ENCODE data around the gene MACROD1. TPM values are rescaled to one million over a fixed set of nuclear protein-coding genes. Genes with fewer than 3 reads are reported as not detected.

MACROD1 gene
- total and polyA plus RNA-seq, 12 donors = 77.6 to 497 (median 115) TPM

- intact Hi-C loops (cut with DNase I) = loop anchor here in 9 of 10 donors (1.0 to 10.0 kb wide), 10 partner anchors 148 to 384 kb away; partner anchors contain the start of genes MARK2 (in 2 of the 9) and ZFTA (in 2 of the 9)
- peak overlapping the region in 8 of 10 donors; percentile 7 to 83 (median 79) for H3K27ac ChIP-seq
- peaks cover 0 to 6% (median 0%) of the 10 kb centered on the region in 9 donors for H3K36me3 ChIP-seq
- H3K27me3 ChIP-seq = no peaks in the 10 kb centered on the region
- H3K4me1 ChIP-seq = peaks cover 8 to 60% (median 34%) of the 10 kb centered on the region in 9 donors
- H3K9me3 ChIP-seq = no peaks in the 10 kb centered on the region
- peak in 1 of 8 donors; percentile 0 for ATAC-seq
- TF ChIP-seq CTCF (IDR thresholded peaks at IDR 0.05) = peak in 6 of 9 donors; percentile 2 to 59 (median 22)
- peak overlapping the region in 1 of 10 donors; percentile 37 for H3K4me3 ChIP-seq
- peak in 1 of 2 donors; percentile 33 for DNase-seq
- 62 to 68% methylated on average over 25 of the region's 25 CpGs for WGBS, 2 donors
Measured at GRCh38 chr11:64148917-64149617, 16.8 kb downstream of the MACROD1 start.

GRCh38 chr11:64148226-64148916 is 17.5 kb downstream of the MACROD1 start:
- Histone ChIP-seq H3K27me3 (no peaks in the 10 kb centered on the region), H3K4me3 (peak overlapping the region in 9 of 10 donors; percentile 3 to 46 (median 37)), H3K36me3 (peaks cover 0 to 6% (median 0%) of the 10 kb centered on the region in 9 donors), H3K9me3 (no peaks in the 10 kb centered on the region), H3K4me1 (peaks cover 8 to 54% (median 34%) of the 10 kb centered on the region in 9 donors), H3K27ac (peak overlapping the region; percentile 23 to 83 (median 79))
- intact Hi-C loops (cut with DNase I) = loop anchor here in 9 of 10 donors (1.0 to 10.0 kb wide), 10 partner anchors 147 to 384 kb away; partner anchors contain the start of genes MARK2 (in 2 of the 9) and ZFTA (in 2 of the 9)
- 3 to 5% methylated on average over 19 of the region's 19 CpGs for WGBS, 2 donors
- TF ChIP-seq CTCF (IDR thresholded peaks at IDR 0.05) = peak; percentile 90 to 99 (median 96)
- ATAC-seq (peak; percentile 65 to 89 (median 80)), DNase-seq (peak; percentile 89 to 91)

DNA sequence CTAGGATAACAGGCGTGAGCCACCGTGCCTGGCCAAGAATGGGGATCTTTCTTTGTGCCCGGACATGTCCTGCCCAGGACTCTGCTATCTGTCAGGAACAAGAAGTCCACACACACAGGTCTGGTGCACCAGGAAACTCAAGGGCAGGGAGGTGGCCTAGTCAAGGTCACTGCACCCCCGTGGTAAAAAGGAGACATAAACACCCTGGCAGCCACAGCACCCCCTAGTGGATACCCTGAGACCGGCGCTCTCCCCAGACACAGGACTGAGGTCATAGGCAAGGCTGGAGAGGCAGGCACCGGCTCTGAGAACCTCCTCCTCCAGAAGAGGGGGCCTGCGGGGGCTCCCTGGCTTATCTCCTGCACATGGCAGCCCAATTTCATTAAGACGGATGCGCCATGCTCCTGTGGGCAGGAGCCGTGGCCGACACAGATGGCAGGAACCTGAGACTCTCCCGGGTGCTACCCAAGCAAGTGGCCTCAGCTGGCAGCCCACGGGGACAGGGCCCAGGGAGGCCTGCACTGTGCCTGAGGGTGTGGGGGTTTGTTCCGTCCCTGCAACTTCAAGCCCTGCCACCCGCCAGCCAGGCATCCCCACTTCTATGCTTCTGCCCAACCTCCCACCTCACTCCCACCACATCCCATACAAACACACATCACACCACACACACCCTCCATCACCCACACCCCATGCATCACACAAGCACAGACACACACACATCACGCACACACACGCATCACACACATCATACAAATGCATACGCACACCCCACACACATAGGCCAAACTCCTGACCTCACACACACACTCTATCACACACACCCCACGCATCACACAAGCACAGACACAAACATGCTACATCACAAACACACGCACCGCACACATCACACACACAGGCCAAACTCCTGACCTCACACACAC is 19.6 kb downstream of the MACROD1 start:
- intact Hi-C loops (cut with DNase I) = loop anchor here in 4 of 10 donors (2.0 to 10.0 kb wide), 4 partner anchors 143 to 381 kb away; partner anchors contain the start of genes MARK2 (in 2 of the 4) and ZFTA (in 1 of the 4)
- WGBS, 2 donors = 79 to 80% methylated on average over 22 of the region's 22 CpGs
- peak; percentile 27 to 76 (median 54) for TF ChIP-seq CTCF (IDR thresholded peaks at IDR 0.05)
- Histone ChIP-seq H3K4me3 (no peak overlapping the region), H3K4me1 (peaks cover 8 to 43% (median 33%) of the 10 kb centered on the region in 9 donors), H3K27me3 (no peaks in the 10 kb centered on the region), H3K9me3 (no peaks in the 10 kb centered on the region), H3K27ac (peak overlapping the region in 2 of 10 donors; percentile 13 to 28), H3K36me3 (peaks cover 0 to 3% (median 0%) of the 10 kb centered on the region in 9 donors)
- DNase-seq (peak in 1 of 2 donors; percentile 44), ATAC-seq (peak in 1 of 8 donors; percentile 3)
